ENCODE results near the gene SPAG16.
"Not testable (repeated sequence)": the region's sequence is repeated elsewhere in the genome, so short reads cannot be mapped to it uniquely, and the experiment has no call there.

DNA sequence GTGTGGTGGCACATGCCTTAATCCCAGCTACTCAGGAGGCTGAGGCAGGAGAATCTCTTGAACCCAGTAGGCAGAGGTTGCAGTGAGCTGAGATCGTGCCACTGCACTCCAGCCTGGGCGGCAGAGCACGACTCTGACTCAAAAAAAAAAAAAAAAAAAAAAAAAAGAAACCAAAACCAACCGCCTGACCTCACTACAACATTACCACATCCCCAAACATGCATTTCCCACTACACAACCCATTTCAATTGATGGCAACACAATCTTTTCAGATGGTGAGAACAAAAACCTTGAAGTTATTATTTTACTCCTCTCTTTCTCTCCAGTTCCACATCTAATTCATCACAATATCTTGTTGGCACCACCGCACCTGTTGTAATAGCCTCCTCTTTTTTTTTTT is 778.0 kb downstream of the SPAG16 start:
- TF ChIP-seq CTCF, POLR2A (IDR thresholded peaks at IDR 0.05): not testable (repeated sequence)

Data from testis (tissue), 2 donors.